ENCODE results near the gene SORCS2.

The SORCS2 gene

GRCh38 chr4:7737752-7738457 lies 545.6 kb downstream of the SORCS2 start:
- TF ChIP-seq EZH2phosphoT487 (IDR thresholded peaks at IDR 0.05; ENCODE audit: borderline replicate concordance, low read length) (no peak), CTCF (IDR thresholded peaks at IDR 0.05; ENCODE audit: low read depth, low read length, poor library complexity, severe bottlenecking) (no peak)
- H3K79me2 ChIP-seq (ENCODE audit: control insufficient read depth, low read length), result no peaks in the 10 kb centered on the region
- H3K9me2 ChIP-seq (replicated peaks; ENCODE audit: control insufficient read depth, low read length), result no peaks in the 10 kb centered on the region
- H3K27ac ChIP-seq (ENCODE audit: low read depth, low read length), result no peak overlapping the region
- H3F3A ChIP-seq (ENCODE audit: control insufficient read depth, insufficient read depth), result no peaks in the 10 kb centered on the region
- no peak overlapping the region for H3K4me3 ChIP-seq (ENCODE audit: low read length)
- no peaks in the 10 kb centered on the region for H3K27me3 ChIP-seq (ENCODE audit: control insufficient read depth, low read length)
- no peak overlapping the region for H3K4me2 ChIP-seq (ENCODE audit: low read length)
- no peaks in the 10 kb centered on the region for H4K20me1 ChIP-seq (ENCODE audit: control insufficient read depth, insufficient read depth, low read depth, low read length)
- H3K36me3 ChIP-seq (ENCODE audit: control insufficient read depth, low read length), result no peaks in the 10 kb centered on the region
- no peaks in the 10 kb centered on the region for H3K4me1 ChIP-seq (ENCODE audit: control insufficient read depth, low read length)
- no peaks in the 10 kb centered on the region for H3K9me3 ChIP-seq (ENCODE audit: control insufficient read depth, insufficient read depth, low read length)

GRCh38 chr4:7738458-7739076 lies 546.2 kb downstream of the SORCS2 start:
- H3K9me2 ChIP-seq (replicated peaks; ENCODE audit: control insufficient read depth, low read length), result no peaks in the 10 kb centered on the region
- H3K27me3 ChIP-seq (ENCODE audit: control insufficient read depth, low read length), result no peaks in the 10 kb centered on the region
- no peaks in the 10 kb centered on the region for H3K9me3 ChIP-seq (ENCODE audit: control insufficient read depth, insufficient read depth, low read length)
- no peak for TF ChIP-seq EZH2phosphoT487 (IDR thresholded peaks at IDR 0.05; ENCODE audit: borderline replicate concordance, low read length)
- no peak for TF ChIP-seq CTCF (IDR thresholded peaks at IDR 0.05; ENCODE audit: low read depth, low read length, poor library complexity, severe bottlenecking)
- H3K36me3 ChIP-seq (ENCODE audit: control insufficient read depth, low read length), result no peaks in the 10 kb centered on the region
- H3K4me3 ChIP-seq (ENCODE audit: low read length), result no peak overlapping the region
- no peaks in the 10 kb centered on the region for H3F3A ChIP-seq (ENCODE audit: control insufficient read depth, insufficient read depth)
- H3K4me2 ChIP-seq (ENCODE audit: low read length), result no peak overlapping the region
- H4K20me1 ChIP-seq (ENCODE audit: control insufficient read depth, insufficient read depth, low read depth, low read length), result no peaks in the 10 kb centered on the region
- no peaks in the 10 kb centered on the region for H3K4me1 ChIP-seq (ENCODE audit: control insufficient read depth, low read length)
- no peak overlapping the region for H3K27ac ChIP-seq (ENCODE audit: low read depth, low read length)
- no peaks in the 10 kb centered on the region for H3K79me2 ChIP-seq (ENCODE audit: control insufficient read depth, low read length)

- no peak for TF ChIP-seq EZH2phosphoT487 (IDR thresholded peaks at IDR 0.05; ENCODE audit: borderline replicate concordance, low read length)
- TF ChIP-seq CTCF (IDR thresholded peaks at IDR 0.05; ENCODE audit: low read depth, low read length, poor library complexity, severe bottlenecking), result no peak
- H3K36me3 ChIP-seq (ENCODE audit: control insufficient read depth, low read length), result no peaks in the 10 kb centered on the region
- no peaks in the 10 kb centered on the region for H3K4me1 ChIP-seq (ENCODE audit: control insufficient read depth, low read length)
- H3K79me2 ChIP-seq (ENCODE audit: control insufficient read depth, low read length), result no peaks in the 10 kb centered on the region
- no peak overlapping the region for H3K4me2 ChIP-seq (ENCODE audit: low read length)
- H4K20me1 ChIP-seq (ENCODE audit: control insufficient read depth, insufficient read depth, low read depth, low read length), result no peaks in the 10 kb centered on the region
- no peak overlapping the region for H3K4me3 ChIP-seq (ENCODE audit: low read length)
- H3K9me2 ChIP-seq (replicated peaks; ENCODE audit: control insufficient read depth, low read length), result no peaks in the 10 kb centered on the region
- H3F3A ChIP-seq (ENCODE audit: control insufficient read depth, insufficient read depth), result no peaks in the 10 kb centered on the region
- no peak overlapping the region for H3K27ac ChIP-seq (ENCODE audit: low read depth, low read length)
- no peaks in the 10 kb centered on the region for H3K9me3 ChIP-seq (ENCODE audit: control insufficient read depth, insufficient read depth, low read length)
- no peaks in the 10 kb centered on the region for H3K27me3 ChIP-seq (ENCODE audit: control insufficient read depth, low read length)
These were observed 547.0 kb downstream of the SORCS2 start for GRCh38 chr4:7739077-7739917.

Measured in DOHH2 (cell line).